Neutrophil (primary cell): ENCODE data around the gene MAGED1.

Source experiments
- H3K27ac ChIP-seq: fragments of 200-600 bp; sonication (generic); 2 replicates; pipeline ENCODE4 v1.5.1; 2016; ENCODE audit warnings: mild to moderate bottlenecking, moderate library complexity
- H3K27me3 ChIP-seq: fragments of 200-600 bp; sonication (generic); 2 replicates; pipeline ENCODE4 v1.6.0; 2016; ENCODE audit warnings: mild to moderate bottlenecking
- H3K36me3 ChIP-seq: fragments of 200-600 bp; sonication (generic); 2 replicates; pipeline ENCODE4 v1.5.1; 2017
- H3K4me1 ChIP-seq, 2 experiments: fragments of 200-600 bp in 1 of 2; sonication (generic) in 1 of 2; 1 replicate in 1 of 2; 2 replicates in 1 of 2; pipeline versions ENCODE4 v1.5.1 to v1.6.1; 2013 to 2016; ENCODE audit warnings: low read depth in 1 of 2, low read length in 1 of 2, mild to moderate bottlenecking in 1 of 2, moderate library complexity in 1 of 2; ENCODE audit not compliant: control insufficient read depth in 1 of 2, insufficient read depth in 1 of 2
- H3K4me3 ChIP-seq, 2 experiments: fragments of 200-600 bp in 1 of 2; sonication (generic) in 1 of 2; 1 replicate in 1 of 2; 2 replicates in 1 of 2; pipeline ENCODE4 v1.5.1; 2013 to 2016; ENCODE audit warnings: low read depth in 1 of 2, low read length in 1 of 2, mild to moderate bottlenecking in 1 of 2, moderate library complexity in 1 of 2
- H3K9me3 ChIP-seq: fragments of 200-600 bp; sonication (generic); 2 replicates; pipeline ENCODE4 v1.5.1; 2016
- CTCF ChIP-seq: fragments of 200-600 bp; sonication (generic); IDR thresholded peaks from 2 replicates; pipeline ENCODE4 v1.5.1; 2016; ENCODE audit warnings: antibody characterized with exemption

Gene MAGED1

DNA sequence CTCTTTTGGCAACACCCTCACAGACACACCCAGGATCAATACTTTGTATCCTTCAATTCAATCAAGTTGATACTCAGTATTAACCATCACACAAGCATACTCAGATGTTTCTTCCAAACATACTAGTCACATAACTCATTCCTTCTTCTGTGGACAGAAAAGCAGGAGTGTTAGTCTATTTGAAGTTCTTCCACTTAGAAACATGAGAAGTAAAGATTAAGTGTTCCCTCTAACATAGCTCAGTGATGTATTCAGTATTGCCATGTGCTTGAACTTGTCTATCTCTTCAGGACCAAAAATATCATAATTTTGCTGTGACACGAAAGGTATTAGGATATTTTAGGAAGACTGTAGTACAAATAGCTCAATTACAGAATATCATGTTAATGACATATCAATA is 25.8 kb upstream of the MAGED1 start:
- TF ChIP-seq CTCF = no peak
- no peaks in the 10 kb centered on the region for H3K27me3 ChIP-seq
- no peaks in the 10 kb centered on the region for H3K4me1 ChIP-seq
- no peak overlapping the region for H3K4me3 ChIP-seq
- H3K36me3 ChIP-seq = no peaks in the 10 kb centered on the region
- H3K9me3 ChIP-seq = no peaks in the 10 kb centered on the region
- no peak overlapping the region for H3K27ac ChIP-seq

DNA sequence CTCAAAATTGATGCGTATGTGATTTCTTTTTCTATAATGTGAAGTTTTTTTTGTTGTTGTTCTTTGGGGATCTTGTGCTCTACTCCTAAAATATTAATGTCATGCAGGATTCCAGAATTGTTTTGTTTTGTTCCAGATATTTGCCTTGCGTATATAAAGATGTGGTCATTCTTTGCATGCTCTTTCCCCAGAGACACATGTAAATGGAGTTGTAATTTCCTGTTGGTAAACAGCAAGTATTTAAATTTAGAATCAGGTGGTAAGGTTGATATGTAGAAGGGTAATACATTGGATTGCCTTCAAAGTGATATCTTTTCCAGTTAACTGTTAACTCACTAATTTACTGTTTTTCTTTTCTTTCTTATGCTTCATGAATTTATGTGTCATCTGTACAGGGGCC is 23.1 kb upstream of the MAGED1 start:
- Histone ChIP-seq H3K4me3 (no peak overlapping the region), H3K36me3 (no peaks in the 10 kb centered on the region), H3K27me3 (no peaks in the 10 kb centered on the region), H3K4me1 (no peaks in the 10 kb centered on the region), H3K9me3 (no peaks in the 10 kb centered on the region), H3K27ac (no peak overlapping the region)
- TF ChIP-seq CTCF = no peak

DNA sequence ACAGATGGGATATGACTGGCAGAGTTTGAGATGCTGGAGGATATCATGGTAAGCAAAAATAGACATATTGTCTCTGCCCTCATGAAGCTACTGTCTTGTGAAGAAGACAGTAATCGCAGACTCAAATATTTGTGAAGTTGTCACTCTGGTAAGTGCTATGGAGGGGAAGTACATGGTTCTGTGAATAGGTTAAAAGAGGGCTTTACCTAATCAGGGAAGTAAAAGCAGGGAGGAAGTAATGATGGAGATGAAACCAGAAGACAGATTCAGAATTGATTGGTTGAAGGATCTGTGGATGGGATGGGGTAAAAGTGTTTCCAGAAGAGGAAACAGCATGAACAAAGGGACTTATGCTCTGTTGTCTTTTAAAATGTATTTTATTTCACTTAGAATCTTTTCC is 19.3 kb upstream of the MAGED1 start:
- TF ChIP-seq CTCF = no peak
- no peak overlapping the region for H3K27ac ChIP-seq
- H3K9me3 ChIP-seq = no peaks in the 10 kb centered on the region
- H3K27me3 ChIP-seq = no peaks in the 10 kb centered on the region
- H3K36me3 ChIP-seq = no peaks in the 10 kb centered on the region
- no peak overlapping the region for H3K4me3 ChIP-seq
- no peaks in the 10 kb centered on the region for H3K4me1 ChIP-seq

DNA sequence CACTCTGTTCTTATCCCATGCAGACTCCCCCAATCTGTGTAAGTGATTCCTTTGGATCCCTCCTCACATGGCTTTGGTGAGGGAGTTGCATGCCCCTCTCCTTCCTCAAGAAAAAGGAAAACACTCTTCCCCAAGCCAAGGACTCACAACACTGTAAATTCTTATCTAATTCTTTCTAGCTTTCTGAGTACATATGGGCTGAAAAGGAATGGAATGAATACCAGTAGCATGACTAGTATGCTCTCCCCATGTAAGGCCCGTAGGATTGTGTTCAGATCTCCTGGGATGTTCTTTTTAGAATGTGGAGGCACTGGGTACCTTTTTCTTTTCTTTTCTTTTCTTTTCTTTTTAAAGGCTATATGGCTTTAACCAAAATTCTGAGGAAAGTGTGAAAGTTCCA is 17.0 kb upstream of the MAGED1 start:
- no peaks in the 10 kb centered on the region for H3K9me3 ChIP-seq
- no peak for TF ChIP-seq CTCF
- no peak overlapping the region for H3K27ac ChIP-seq
- H3K4me1 ChIP-seq = no peaks in the 10 kb centered on the region
- H3K27me3 ChIP-seq = no peaks in the 10 kb centered on the region
- H3K4me3 ChIP-seq = no peak overlapping the region
- H3K36me3 ChIP-seq = no peaks in the 10 kb centered on the region

GRCh38 chrX:51878056-51878455 is 15.4 kb upstream of the MAGED1 start:
- Histone ChIP-seq H3K36me3 (no peaks in the 10 kb centered on the region), H3K27ac (no peak overlapping the region), H3K4me1 (no peaks in the 10 kb centered on the region), H3K4me3 (no peak overlapping the region), H3K27me3 (no peaks in the 10 kb centered on the region), H3K9me3 (no peaks in the 10 kb centered on the region)
- TF ChIP-seq CTCF = no peak

DNA sequence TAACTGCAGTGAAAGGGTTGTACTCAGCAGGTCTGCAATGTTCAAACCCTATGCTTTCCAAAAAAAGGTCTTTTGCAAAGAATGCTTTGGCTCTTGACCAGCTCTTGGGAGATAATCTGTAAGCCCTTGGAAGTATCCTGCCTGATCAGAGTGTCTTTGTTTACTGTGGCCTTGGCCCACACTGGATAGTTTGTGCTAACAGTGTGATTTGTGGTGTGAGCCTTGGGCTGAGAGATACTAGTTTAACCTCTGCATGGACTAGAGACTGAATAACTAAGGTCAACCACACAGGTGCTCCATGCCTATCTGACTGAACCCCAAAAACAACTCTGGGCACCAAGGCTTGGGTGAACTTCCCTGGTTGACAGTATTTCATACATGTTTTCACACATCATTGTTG is 3.6 kb upstream of the MAGED1 start:
- H3K9me3 ChIP-seq = no peaks in the 10 kb centered on the region
- no peak overlapping the region for H3K27ac ChIP-seq
- peaks cover 27% of the 10 kb centered on the region for H3K27me3 ChIP-seq
- H3K4me3 ChIP-seq = no peak overlapping the region
- H3K36me3 ChIP-seq = no peaks in the 10 kb centered on the region
- H3K4me1 ChIP-seq = no peaks in the 10 kb centered on the region
- TF ChIP-seq CTCF = no peak
